ENCODE data around the gene PGAM5.

The PGAM5 gene

DNA sequence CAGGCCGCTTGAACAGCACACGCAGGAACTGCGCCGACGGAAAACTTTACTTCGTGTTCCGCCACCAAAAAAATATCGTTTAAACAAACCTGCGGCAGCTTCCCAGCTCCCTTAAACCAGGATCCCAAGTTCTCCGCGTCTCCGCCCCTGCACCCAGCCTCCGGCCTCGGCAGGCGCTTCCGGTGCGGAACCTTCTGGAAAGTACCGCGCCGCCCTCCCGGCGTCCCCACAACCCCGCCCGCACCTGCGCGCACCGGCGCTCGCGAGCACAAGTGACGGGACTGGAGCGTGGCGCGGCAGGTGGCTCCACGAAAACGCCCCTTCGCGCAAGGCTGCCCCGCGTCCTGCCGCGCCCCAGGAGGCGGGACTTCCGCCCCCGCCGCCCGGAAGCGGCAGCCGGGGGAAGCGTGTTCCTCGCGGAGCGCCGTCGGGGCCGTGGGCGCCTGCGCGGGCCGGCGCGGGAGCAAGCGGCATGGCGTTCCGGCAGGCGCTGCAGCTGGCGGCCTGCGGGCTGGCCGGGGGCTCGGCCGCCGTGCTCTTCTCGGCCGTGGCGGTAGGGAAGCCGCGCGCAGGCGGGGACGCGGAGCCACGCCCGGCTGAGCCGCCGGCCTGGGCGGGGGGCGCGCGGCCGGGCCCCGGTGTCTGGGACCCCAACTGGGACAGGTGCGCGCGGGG lies at the start of gene PGAM5:
PGAM5 (plus strand) TSS at position 438 of the 675 bp plus-strand sequence; CDS start at position 473, 35 bp downstream.
- peak; percentile 60 for DNase-seq

DNA sequence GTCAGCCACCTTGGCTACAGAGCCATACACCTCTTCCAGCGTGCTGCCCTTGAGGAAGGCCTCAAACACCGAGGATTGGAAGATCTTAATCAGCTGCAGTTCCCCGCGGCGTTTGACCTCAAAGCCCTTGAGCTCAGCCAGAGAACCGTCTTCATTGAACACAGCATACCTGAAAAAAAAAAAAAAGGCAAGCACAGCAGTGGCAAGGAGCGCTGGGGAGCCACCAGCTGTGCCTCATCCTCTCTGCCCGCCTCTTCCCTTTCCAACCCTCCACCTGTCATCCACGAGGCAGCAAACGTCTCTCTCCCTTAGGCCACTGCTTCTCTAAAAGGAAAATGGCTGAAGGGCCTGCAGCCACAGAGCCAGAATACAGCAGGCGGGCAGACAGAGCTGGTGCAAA lies 49.6 kb upstream of the PGAM5 start:
- DNase-seq = no peak

DNA sequence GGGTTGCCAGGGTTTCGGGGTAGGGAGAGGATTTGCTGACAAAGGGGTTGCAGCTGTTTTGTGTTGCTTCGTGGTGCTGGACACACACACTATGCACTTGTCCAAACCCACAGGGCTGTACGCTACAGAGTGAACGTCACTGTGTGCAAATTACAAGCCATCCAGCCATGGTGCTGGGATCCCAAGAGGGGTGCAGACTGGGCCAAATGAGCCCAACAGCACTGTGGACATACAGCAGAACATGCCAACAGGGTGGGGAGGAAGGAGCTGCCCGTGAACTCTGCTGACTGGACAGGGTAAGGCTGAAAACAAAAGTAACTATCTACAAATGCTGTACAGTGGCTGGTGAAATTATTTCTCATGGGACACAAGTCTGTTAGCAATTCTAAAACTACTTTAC lies 48.7 kb upstream of the PGAM5 start:
- DNase-seq = no peak

DNA sequence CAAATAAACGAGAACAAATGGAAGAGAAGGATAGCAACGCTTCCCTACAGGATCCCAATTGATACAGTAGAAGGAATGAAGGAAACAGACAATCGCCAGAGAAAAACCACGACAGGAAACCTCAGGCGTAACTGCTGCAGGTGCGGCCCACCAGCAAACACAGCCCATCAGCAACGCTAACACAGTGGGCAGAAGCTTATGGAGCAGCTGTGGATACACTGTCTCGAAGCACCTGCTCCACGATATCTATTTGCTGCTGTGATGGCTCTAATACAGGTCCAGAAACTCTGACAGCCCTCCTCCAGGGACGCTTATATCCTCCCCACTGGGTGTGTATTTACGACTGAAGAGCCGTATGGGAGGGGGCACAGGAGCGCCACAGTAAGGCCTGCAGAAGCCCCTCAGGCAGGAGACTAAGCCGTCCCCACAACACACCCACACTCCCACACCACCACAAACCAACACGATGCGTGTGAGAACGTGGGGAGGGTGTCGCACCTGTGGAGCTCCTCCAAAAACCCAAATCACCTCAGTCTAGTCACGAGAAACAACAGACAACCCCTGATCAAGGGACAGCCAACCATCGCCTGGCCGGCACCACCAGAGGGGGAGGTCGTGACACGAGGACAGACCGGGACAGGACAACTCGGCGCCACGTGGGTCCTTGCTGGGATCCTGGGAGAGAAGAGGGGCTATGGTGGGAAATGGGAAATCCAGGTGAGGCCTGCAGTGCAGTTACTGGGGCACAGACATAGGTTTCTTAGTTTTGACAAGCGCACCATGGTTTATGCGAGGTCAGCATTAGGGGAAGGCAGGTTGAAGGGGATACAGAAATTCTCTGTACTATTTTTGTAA lies 47.5 kb upstream of the PGAM5 start:
- DNase-seq = no peak

DNA sequence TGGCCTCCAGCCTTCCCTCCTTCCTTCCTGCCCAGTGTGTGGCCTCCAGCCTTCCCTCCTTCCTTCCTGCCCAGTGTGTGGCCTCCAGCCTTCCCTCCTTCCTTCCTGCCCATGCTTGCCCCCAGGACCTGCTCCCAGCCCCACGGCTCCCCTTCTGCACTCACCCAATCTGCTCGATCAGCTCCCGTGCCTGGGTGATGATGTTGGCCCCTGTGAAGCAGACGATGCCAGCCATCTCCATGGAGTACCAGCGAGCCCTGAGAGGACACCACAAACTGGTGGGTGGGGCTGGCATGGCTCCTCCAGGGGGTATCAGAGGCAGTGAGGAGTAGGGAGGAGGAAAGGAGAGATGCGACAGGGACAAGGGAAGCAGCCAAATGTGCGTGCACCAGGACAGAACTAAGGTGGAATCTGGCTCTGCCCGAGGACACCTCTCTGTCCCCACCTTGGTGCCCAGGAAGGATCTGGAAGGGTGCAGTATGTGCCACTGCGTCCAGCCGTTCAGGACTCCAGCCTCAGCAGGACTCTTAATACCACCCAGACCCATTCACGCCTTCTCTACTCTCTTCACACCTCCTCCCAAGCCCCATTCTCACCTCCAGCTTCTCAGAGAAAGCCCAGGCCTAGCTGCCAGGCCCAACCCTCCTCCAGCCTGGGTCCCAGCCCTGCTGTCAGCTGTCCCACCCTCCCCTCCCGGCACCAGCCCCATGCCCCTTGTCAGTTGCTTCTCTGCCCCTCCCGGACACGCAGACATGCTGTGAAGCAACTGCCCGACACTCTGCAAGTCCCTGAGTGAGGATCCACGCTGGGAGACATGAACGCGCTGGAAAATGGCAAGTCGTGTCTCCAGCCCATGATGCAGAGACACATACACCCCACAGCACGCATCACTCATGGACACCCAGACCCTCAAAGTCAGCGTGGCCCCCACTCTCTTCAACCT lies 46.2 kb upstream of the PGAM5 start:
- DNase-seq = no peak

DNA sequence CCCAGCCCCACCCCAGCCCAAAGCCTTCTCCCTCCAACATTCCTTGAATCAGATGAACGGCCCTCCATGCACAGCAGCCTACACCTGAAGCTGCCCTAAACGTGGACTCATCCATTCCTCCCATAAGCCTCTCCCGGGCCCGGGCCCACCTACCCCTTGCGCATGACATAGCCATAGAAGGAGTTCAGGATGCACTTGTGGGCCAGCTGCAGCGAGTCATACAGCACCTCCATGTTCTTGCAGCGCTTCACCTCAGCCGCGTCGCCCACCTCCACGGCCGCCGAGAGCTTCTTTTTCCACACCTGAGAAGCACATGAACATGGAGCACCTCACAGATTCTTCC lies 45.5 kb upstream of the PGAM5 start:
- no peak for DNase-seq

DNA sequence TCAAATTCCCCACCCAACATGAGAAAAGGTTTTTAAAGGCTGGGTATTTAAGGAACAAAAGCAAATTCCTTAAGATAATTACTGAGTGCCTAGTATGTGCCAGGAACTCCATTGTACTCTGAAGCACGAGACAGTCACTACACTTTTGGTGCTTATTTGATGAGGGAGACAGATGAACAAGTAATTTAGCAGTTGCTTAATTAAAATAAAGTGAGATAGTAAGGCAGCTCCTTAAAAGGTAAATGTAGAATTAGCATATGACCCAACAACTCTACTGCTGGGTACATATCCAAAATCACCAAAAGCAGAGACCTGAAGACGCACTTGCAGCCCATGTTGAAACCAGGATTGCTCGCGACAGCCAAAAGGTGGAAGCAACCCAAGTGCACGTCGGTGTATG lies 44.8 kb upstream of the PGAM5 start:
- DNase-seq = no peak

DNA sequence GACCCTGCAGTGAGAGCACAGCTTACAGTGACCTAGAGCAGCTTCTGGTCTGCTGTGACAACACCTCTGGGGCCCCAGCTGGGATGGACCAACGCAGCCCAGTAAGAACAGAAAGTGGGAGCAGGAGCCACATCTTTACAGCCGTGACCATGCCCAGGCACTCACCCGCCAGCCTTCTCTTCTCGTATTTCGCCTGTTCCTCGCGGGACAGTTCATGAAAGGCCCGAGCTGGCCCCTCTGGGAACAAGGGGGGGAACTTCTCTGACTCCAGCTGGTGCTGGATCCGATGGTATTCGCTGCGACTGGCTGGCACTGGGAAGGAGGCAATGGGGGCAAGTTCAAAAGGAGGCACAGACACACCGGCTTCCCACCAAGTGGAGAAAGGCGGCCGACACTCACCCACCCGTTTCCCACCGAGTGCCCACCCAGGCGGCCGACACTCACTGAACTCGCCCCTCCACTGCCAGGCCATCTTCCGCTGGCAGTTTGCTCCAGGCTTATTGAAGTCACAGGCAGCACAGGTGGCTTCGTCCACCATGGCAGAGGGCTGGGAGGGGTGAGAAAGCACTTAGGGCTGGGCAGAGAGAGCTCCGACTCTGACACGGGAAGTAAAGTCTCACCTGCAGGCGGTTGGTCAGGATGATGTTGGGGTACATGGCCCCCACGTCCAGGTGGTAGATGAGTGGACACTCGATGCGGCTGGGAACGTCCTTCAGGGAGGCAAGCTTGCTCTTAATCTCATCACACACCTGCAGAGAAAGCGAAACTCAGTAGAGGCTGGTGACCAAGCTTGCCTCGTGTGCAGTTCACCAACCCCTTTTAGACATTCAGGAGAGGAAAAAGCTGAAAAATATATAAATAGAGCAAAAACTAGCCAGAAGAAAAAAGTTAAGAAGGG lies 42.2 kb upstream of the PGAM5 start:
- DNase-seq = no peak

DNA sequence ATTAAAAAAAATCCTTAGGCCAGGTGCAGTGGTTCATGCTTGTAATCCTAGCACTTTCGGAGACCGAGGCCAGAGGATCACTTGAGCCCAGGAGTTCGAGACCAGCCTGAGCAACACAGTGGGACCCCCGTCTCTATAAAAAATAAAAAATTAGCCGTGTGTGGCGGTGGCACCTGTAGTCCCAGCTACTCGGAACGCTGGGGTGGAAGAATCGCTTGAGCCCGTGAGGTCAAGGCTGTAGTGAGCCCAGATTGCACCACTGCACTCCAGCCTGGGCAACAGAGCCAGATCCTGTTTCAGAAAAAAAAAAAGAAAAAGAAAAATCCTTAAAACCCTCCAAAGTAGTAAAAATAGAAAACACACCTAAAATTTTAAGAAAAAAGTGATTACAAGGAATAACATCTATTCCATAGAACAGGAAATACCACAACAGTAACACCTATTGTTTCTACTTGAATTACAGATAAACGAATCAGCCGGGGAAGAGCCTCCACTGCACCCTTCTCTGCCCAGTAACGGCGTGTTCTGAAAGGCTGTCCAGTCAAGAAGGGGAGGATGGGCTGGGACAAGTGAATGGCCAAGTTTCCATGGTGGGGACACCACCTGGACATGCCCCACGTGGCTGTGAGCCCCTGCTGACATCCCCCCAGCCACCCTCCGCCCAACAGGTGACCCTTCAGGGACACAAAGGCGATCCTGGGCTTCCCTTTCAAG lies 41.3 kb upstream of the PGAM5 start:
- DNase-seq = no peak

DNA sequence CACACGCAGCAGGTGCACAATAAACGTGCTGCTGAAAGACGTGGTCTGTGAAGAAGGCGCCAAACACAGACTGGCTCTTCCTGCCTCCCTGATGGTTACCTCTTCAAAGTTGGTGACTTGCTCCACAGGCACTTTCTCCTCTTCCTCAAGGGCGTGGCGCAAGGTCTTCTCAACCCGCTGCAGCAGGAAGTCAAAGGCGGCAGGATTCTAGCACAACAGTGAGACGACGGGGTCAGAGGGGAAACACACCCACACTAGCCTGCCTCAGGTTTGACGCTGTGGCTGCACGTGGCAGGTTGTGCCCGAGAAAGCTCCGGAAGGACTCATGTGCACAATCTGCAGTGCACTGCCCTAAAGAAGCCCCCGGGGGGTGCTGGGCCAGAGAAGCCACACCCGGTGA lies 38.5 kb upstream of the PGAM5 start:
- DNase-seq = no peak

DNA sequence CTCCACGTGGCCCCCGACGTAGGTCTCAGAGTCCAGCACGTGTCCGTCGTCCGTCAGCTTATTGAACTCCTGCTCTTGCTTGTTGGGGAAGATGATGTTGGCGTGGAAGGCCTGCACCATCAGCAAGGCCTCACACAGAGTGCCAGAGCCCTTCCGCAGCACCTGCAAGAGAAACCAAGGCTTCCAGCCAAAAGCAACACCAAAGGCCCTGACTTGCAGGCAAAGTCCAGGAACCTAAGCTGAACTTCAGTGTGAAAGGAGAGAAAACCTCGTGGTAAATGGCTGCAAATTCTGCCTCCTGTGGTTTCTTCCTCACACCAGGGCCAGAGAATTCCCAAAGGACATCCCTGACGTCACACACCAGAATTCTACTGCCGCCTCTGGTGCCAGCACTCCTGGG lies 38.0 kb upstream of the PGAM5 start:
- no peak for DNase-seq

DNA sequence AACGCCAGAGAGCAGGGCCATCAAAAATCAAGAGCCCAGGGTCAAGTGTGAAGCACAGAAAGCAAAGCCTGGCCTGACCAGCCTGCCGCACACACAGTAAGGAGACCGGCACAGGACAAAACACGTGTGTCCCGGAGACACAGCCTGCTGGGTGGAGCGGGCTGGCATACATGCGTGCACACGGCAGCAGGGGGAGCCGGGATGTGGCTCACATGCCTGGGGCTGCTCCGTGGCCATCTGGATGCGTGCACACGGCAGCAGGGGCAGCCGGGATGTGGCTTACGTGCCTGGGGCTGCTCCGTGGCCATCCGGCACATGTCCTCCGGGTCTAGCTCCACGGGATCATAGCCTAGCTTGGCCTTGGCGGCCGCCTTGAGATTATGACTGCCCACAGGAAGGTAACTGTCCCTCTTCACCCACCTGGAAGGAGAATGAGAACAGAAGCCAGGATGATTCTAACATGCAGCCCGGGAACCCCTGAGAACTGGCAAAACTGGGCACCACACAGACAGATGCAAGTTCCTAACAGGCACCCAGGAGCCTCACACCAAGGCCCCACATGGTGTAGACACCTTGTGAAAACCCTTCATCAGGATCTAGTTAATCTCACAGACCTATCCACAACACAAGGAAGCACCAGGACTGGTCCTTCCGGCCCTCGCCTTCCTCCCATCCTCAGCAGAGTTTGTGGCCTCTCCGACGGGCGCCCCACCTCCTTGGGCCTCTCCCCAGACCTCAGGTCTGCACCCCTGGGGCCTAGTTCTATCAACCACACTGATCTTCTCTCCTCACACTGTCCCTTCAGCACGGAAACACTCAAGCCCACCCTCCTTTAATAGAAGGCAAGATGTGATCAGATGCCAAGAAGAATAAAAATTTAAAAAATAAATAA lies 37.1 kb upstream of the PGAM5 start:
- no peak for DNase-seq

DNA sequence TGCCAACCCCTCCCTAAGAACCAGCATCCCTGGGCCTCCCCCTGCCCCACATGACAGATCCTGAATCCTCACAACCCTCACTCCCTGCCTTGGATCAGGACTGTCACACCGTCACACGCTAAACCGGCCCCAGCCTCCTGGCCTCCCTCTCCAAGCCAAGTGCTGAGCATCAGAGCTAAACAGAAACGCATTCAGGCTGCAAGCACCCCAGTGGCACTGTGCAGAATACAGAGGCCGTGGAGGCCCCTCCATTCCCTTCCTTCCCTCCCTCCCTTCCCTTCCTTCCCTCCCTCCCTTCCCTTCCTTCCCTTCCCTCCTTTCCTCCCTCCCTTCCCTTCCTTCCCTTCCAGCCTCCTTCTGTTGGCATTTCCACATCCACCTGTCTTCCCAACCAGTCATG lies 36.1 kb upstream of the PGAM5 start:
- no peak for DNase-seq

DNA sequence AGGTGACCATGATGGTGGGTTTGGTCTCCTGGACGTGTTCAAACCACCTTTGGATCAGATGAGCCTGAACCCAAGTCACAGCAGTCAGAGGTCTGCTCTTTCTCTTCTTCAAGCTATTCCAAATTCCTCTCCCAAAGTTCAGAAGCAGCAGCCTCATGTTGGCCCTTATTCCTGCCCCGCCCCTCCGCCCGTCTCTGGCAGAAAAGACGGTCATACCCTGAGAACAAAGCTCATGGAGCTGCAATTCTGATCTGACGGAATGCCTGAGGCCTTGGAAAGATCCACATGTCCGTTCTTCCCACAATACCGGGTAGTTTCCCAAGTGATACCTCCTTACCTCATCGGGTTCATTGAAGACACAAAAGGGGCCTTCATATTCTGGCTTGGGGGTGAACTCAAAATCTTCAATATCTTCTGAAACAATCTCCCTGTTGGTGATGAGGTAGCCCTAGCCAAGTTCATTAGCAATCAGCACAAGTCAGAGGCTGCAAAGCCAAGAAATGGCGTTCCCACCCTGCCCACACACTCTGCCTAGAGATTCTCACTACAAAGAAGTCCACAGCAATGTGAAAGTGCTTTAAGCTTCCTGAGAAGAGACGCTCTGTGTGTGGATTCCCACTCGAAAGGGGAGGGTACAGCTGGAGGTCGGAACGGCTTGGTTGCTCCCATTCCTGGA lies 34.7 kb upstream of the PGAM5 start:
- DNase-seq = no peak

DNA sequence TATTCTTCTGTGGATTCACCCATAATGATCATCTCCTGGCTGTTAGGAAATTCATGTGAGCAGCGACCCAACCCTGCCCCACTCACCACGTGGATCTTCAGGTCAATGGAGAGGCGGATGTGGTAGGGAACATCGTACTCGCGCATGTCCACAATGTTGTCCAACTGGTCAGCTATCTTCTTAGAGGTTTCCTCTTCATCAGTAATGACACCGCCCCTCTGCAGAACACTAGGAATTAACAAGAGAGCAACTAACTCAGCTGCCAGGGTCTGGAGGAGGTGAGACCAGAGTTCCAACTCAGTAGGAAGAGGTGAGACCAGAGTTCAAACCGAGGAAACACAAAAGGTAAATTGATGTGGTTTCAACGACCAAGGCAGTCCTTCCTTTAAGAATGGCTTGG lies 33.1 kb upstream of the PGAM5 start:
- no peak for DNase-seq

DNA sequence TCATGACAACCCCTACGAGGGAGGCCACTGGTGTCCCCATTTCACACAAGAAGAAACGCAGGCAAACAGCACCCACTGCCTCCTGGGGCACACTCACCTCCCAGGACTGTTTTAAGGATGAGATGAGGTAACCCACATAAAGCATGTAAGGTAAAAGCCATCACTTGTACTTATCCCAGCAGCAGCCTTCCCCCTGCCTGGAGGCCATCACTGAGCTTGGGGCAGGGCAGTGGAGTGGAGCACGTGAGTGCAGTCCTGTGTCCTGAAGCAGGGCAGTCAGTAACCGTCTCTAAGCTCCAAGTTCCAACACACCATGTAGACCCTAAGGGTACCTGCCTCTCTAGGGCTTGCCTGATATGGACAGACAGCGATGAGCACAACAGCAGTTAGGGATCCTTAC lies 25.2 kb upstream of the PGAM5 start:
- DNase-seq = no peak

DNA sequence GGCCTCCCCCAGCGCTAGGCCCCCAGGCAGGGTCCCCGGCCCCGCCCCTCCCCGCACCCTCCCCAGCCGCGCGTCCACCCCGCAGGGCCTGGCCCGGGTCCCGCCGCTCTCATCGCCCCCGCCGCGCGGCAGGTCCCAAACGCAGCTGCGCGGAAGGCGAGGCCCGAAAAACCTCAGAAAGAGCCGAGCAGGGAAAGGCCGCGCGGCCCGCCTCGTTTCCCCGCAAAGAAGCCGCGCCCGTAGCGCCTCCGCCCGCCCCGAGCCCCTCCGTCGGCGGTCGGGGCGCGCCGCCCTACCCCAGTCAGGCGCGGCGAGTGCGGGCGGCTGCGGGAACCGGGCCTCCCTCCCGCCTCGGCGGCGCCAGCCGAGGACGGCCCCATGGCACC lies 23.8 kb upstream of the PGAM5 start:
- DNase-seq = peak; percentile 42

DNA sequence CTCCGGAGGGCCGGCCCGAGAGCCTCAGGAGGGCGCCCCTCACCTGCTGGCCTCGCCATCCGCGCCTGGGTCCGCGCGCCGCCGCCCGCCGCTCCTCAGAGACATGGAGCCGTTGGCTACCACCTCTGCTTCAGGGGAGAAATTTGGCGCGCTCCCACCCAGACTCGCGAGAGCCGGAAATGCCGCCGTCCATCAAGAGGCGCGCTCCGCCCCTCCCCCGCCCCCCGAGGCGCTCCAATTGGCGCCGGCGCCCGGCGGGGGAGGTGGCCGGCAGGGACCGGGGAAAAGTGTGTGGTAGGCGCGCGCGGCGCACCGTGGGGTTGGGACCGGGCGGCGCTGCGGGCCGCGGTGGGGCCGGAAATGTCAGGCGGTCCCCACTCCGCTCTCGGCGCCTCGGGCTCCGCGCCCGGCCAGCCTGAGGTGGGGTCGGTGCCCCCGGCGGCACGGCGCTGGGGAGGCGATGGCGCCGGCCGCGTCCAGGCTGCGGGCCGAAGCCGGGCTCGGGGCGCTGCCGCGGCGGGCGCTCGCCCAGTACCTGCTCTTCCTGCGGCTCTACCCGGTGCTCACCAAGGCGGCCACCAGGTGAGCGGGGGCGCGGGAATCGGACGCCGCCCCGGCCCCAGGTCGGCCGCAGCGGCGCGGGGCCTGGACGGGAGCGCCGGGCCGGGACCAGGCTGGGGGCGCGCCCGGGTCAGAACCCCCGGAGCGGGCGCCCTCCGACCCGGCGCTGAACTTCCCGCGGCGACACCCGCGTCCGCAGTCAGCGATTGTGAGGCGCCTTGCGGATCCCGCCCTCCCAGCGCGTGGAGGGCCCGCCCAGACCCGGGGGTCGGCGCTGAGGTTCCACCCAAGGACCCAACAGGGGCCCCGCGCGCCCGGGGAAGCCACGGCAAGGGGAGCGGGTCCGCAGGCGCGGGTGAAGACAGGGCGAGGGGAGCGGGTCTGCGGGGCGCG lies 23.2 kb upstream of the PGAM5 start, which contains the start of the genes POLE and PXMP2:
POLE (minus strand) TSS at position 132 of the 954 bp plus-strand sequence; CDS start at position 105, 27 bp downstream.
PXMP2 (plus strand) TSS at position 377 of the 954 bp plus-strand sequence; CDS start at position 461, 84 bp downstream.
- DNase-seq = peak; percentile 93

DNA sequence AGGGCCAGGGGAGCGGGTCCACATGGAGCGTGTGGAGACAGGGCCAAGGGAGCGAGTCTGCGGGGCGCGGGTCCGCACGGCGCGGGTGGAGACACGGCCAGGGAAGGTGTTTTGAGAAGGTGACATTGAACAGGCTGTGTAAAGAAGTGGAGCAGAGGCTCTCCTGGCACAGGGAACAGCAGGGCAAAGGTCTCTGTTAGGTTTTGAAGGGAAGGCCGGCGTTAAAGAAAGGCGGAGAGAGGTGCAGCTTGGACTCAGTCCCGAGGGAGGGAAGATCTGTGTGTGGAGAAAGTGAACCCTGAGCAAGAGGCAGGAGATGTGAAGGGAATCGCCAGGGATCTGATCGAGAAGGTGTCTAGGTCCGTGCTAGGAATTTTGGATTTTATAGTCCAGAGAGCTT lies 21.4 kb upstream of the PGAM5 start:
- no peak for DNase-seq

Data from NCI-H748 treated with DMSO at 0.1 percent for 48 hours (cell line).